Muscle of leg (tissue), 11 donors: ENCODE measurements around the gene CPA4. TPM values are rescaled to one million over a fixed set of nuclear protein-coding genes. Genes with fewer than 3 reads are reported as not detected.
A peak's percentile ranks its signal among the peaks of the same experiment; 100 is the strongest.

ENCODE experiments used
- DNase-seq: peaks from one replicate; pipeline ENCODE4 v3.0.0; 2013
- H3K27ac ChIP-seq: one replicate; pipeline ENCODE4 v1.5.1; 2013; ENCODE audit warnings: mild to moderate bottlenecking, low read length, control low read depth
- H3K27me3 ChIP-seq: one replicate; pipeline ENCODE4 v1.6.1; 2013; ENCODE audit warnings: low read length; ENCODE audit not compliant: control insufficient read depth, insufficient read depth
- H3K36me3 ChIP-seq: one replicate; pipeline ENCODE4 v1.6.1; 2013; ENCODE audit warnings: low read length; ENCODE audit not compliant: control insufficient read depth, insufficient read depth
- H3K4me1 ChIP-seq: one replicate; pipeline ENCODE4 v1.6.1; 2013; ENCODE audit warnings: low read length; ENCODE audit not compliant: control insufficient read depth, insufficient read depth
- H3K4me3 ChIP-seq: one replicate; pipeline ENCODE4 v1.5.1; 2013; ENCODE audit warnings: low read length, control low read depth
- H3K9me3 ChIP-seq: replicated peaks from 2 replicates; pipeline ENCODE4 v1.6.1; 2013; ENCODE audit warnings: low read depth, low read length; ENCODE audit not compliant: control insufficient read depth
- WGBS: methylation state at CpG from one replicate; pipeline ENCODE4 v1.1.5; 2013; ENCODE audit warnings: missing lambda C conversion rate; ENCODE audit not compliant: insufficient coverage; 5-methylcytosine and 5-hydroxymethylcytosine counted together
- polyA plus RNA-seq, 8 donors: library from polyadenylated mRNA; unstranded; fragments of 120-200 nt; gene quantifications; one replicate each; pipeline versions ENCODE4 v1.2.1 to v1.2.3, GENCODE V29; 2013; ENCODE audit warnings: inconsistent platforms in 1 of 8, low replicate concordance in 1 of 8; ENCODE audit not compliant: insufficient read length in 8 of 8, insufficient read depth in 1 of 8
- total RNA-seq: library from RNA; stranded (reverse); fragments of 120-200 nt; gene quantifications from one replicate; pipeline ENCODE4 v1.2.4, GENCODE V29; 2013

The CPA4 gene
- total and polyA plus RNA-seq, 9 donors, result 0.87 to 3.1 (median 1.3) TPM

DNA sequence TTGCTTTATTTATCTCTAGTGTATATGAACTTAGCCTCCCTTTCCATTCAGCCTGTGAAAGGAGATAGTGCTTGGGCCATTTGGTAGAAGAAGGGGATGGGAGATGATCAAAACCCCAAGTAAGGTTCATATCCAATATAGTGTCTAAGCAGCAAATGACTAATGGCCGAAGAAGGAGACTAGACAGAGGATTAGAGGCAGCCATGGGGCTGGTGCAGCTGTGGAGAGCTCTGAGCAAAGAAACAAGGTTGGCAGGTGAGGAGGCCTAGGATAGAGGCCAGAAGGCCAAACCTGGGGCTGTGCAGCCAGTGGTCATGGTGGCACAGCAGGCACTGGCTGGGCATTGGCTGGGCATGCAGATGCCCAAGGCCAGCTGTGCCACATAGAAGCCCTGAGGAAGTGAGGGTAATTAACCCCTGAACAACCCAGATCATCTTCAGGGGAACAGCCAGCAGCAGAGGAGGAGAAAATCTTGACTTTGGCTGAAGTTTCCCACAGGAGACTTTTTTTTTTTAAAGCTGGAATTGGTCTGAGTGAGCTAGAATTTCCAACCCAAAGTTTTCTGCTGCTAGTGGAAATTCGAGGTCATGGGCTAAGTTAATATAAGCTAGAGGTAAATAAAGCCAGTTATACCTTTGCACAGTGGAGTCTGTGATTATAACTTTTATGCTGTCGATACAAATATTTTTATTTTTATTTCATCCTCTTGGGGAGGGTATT is 77.0 kb downstream of the CPA4 start:
- Histone ChIP-seq H3K4me1 (peaks cover 94% of the 10 kb centered on the region), H3K36me3 (no peaks in the 10 kb centered on the region), H3K27ac (peak overlapping the region; percentile 98), H3K27me3 (no peaks in the 10 kb centered on the region), H3K4me3 (no peak overlapping the region), H3K9me3 (no peaks in the 10 kb centered on the region)
- 0% methylated on average over 1 of the region's 3 CpGs for WGBS
- DNase-seq, result peak; percentile 93

DNA sequence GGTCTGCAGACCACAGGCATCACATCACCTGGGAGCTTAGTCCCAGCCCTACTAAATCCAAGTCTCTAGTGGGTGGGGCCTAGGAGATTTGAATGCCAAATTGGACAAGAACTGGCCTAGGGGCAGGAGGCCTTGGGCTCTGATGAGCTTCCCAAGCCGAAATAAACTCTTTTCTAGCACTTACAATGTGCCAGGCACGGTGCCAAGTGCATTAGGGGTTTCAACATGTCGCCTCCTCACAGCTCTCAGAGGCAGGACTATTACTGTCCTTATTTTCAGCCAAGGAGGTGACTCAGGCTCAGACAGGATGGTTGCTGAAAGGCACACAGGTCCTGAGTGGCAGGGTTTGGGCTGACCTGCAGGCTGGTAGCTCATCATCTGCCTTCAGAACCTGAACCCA is 78.1 kb downstream of the CPA4 start:
- WGBS, result 52% methylated on average over 3 of the region's 3 CpGs
- peak; percentile 69 for DNase-seq
- peaks cover 85% of the 10 kb centered on the region for H3K4me1 ChIP-seq
- peaks cover 1% of the 10 kb centered on the region for H3K9me3 ChIP-seq
- H3K27ac ChIP-seq, result peak overlapping the region; percentile 98
- H3K27me3 ChIP-seq, result no peaks in the 10 kb centered on the region
- H3K4me3 ChIP-seq, result no peak overlapping the region
- no peaks in the 10 kb centered on the region for H3K36me3 ChIP-seq

DNA sequence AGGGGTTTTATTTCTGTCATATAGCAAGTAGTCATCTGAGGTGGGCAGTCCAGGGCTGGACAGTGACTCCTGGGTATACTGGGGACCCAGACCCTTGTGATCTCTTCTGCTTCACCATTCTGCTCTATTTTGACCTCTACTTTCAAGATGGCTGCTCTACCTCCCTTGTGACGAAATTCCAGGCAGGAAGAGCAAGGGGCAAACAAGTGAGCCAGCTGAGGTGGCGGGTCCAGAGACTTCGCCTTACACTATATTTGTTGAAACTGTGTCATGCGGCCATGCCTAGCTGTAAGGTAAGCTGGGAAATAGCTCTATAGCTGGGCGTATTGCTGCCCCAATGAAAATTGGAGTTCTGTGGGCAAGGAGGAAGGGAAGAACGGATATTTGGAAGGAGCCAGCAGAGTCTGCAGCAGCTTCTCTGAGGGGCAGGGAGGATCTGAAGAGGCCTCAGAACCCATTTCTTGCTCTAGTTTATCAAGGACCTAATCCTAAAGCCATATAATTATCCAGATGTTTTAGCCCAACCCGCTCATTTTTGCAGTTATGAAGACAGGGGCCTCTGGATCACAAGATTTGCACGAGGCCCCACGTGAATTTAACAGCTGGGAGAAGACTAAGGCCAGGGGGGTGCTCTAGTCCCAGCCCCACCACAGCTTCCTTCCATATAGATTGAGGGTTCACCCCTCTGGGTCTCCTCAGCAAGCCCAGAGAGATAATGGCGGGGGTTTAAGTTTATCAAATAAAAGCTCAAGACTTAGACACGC is 79.6 kb downstream of the CPA4 start:
- no peaks in the 10 kb centered on the region for H3K36me3 ChIP-seq
- H3K9me3 ChIP-seq, result peaks cover 10% of the 10 kb centered on the region
- peak overlapping the region; percentile 98 for H3K27ac ChIP-seq
- no peak for DNase-seq
- peaks cover 69% of the 10 kb centered on the region for H3K4me1 ChIP-seq
- no peaks in the 10 kb centered on the region for H3K27me3 ChIP-seq
- H3K4me3 ChIP-seq, result no peak overlapping the region
- 66% methylated on average over 8 of the region's 11 CpGs for WGBS

Other genes with a start within 250 kb of the CPA4 start
- 26.0 TPM for gene ZC3HC1, start 241.8 kb upstream of the CPA4 start, total RNA-seq
- 10 to 100 TPM; 21.7 to 27.7 (median 24.4) TPM for gene ZC3HC1, start 241.8 kb upstream of the CPA4 start, polyA plus RNA-seq
- gene KLHDC10, start 222.6 kb upstream of the CPA4 start, total RNA-seq, result 45.1 TPM
- gene KLHDC10, start 222.6 kb upstream of the CPA4 start, polyA plus RNA-seq, result 10 to 100 TPM; 33.3 to 45.7 (median 41.1) TPM
- 8.7 TPM for gene TMEM209, start 87.8 kb upstream of the CPA4 start, total RNA-seq
- gene TMEM209, start 87.8 kb upstream of the CPA4 start, polyA plus RNA-seq, result 10 to 100 TPM in 3 of 8 donors, 1 to 10 TPM in 5; 8.5 to 12.7 (median 9.3) TPM
- not detected for gene SSMEM1, start 85.3 kb upstream of the CPA4 start, total RNA-seq
- gene SSMEM1, start 85.3 kb upstream of the CPA4 start, polyA plus RNA-seq, result under 1 TPM in 2 of 8 donors, not detected in 6; 0.11 to 0.12 TPM
- gene CPA2, start 26.3 kb upstream of the CPA4 start, total RNA-seq, result 0.44 TPM
- gene CPA2, start 26.3 kb upstream of the CPA4 start, polyA plus RNA-seq, result 1 to 10 TPM in 1 of 8 donors, under 1 TPM in 7; 0.39 to 4.5 (median 0.54) TPM
- gene CPA5, start 51.7 kb downstream of the CPA4 start, total RNA-seq, result 6.3 TPM
- 1 to 10 TPM in 6 of 8 donors, under 1 TPM in 2; 0.55 to 3.8 (median 1.8) TPM for gene CPA5, start 51.7 kb downstream of the CPA4 start, polyA plus RNA-seq
- 3.6 TPM for gene CPA1, start 87.3 kb downstream of the CPA4 start, total RNA-seq
- gene CPA1, start 87.3 kb downstream of the CPA4 start, polyA plus RNA-seq, result 1 to 10 TPM; 2.6 to 6.7 (median 4.5) TPM
- gene CEP41, start 147.9 kb downstream of the CPA4 start, total RNA-seq, result 16.3 TPM
- gene CEP41, start 147.9 kb downstream of the CPA4 start, polyA plus RNA-seq, result 10 to 100 TPM; 18.9 to 29.1 (median 23.1) TPM
- 879 TPM for gene MEST, start 198.9 kb downstream of the CPA4 start, total RNA-seq
- gene MEST, start 198.9 kb downstream of the CPA4 start, polyA plus RNA-seq, result 1,000 to 10,000 TPM in 3 of 8 donors, 100 to 1,000 TPM in 5; 702 to 1,263 (median 856) TPM